NCI-H2196 (cell line): ENCODE measurements around the gene CPT2.
"Not testable (repeated sequence)": the region's sequence is repeated elsewhere in the genome, so short reads cannot be mapped to it uniquely, and the experiment has no call there.

Source experiments
- DNase-seq: peaks from one replicate; lab custom pipeline; 2025; ENCODE audit not compliant: unreplicated experiment; lab: John Stamatoyannopoulos, UW

CPT2 gene

DNA sequence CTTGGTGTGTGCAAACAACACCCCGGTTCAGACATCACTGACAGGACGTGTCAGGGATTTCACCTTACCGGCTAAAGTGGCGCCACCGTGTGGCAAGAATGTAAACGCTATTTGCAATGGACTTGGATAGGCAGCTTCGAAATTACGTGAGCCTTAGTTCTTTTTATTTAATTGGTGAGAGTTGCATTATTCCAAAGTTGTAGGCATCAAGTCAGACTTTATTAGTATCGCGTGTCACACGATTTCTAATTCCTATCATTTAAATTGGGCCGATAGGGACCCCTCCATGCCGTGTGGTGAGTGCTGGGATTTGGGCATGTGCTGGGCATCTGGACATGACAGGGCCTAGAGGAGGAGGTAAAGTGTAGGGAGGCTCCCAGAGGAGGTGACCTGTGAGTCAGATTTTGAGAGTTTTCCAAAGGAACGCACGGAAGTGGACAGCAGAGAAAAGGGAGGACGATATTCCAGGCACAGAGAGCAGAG, 14.5 kb upstream of the CPT2 start:
- peak; percentile 87 for DNase-seq

DNA sequence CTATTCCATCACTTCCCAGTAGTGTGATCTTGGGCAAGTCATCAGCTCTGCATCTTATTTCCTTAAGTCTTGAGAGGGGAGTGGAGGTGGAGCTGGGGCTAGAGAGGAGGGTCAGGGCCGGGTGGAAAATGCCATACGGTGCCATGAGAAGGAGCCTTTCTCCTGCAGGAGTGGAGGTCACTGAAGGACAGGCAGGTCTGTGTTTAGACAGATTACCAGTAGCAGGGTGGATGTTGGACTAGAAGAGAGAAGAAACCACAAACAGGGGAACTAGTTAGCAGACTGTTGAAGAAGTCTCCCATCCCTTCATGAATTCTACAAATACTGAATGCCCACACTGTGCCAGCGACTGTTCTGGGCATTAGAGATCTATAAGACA, 13.9 kb upstream of the CPT2 start:
- no peak for DNase-seq

DNA sequence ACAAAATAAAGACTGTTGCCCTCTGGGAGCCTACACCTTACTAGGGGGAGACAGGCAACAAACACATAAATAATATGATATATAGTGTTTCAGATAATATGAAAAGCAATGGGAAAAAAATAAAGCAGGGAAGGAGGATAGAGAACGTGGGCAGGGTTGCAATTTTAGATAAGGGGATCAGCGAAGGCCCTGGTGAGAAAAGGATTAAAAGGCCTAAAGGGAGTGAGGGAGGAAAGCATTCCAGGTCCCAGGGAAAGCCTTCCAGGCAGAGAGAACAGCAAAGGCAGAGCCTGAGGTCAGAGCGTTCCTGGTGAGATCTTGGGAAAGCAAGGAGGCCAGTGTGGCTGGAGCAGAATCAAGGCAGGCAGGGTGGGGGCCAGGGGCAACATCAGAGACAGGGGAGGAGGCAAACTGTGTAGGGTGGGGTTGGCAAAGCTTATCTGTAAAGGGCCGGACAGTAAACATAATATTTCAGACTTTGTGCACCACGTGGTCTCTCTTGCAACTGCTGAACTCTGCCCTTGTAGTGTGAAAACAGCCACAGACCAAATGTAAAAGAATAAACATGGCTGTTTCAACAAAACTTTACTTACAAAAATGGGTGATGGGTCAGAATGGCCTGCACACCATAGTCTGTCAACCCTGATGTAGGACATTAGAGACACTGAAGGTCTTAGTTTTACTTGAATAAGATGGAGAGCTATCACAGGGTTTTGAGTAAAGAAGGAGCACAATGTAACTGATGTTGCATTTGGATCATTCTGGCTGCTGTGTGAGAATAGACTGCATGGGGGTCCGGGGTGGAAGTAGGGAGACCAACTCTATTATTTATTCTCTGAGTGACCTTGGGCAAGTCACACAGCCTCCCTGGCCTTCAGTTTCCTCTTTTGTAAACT, 13.3 kb upstream of the CPT2 start:
- no peak for DNase-seq

DNA sequence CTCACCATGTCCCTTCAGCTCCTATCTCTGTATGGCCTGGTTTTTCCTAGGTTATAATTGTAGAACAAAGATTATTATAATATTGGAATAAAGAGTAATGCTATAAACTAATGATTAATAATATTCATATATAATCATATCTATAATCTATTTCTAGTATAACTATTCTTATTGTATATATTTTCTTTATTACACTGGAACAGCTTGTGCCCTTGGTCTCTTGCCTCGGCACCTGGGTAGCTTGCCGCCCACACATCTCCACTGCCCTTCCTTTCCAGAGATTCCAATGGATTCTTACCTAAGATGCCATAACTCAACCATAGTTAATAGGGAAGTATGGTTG, 10.7 kb upstream of the CPT2 start:
- not testable (repeated sequence) for DNase-seq

DNA sequence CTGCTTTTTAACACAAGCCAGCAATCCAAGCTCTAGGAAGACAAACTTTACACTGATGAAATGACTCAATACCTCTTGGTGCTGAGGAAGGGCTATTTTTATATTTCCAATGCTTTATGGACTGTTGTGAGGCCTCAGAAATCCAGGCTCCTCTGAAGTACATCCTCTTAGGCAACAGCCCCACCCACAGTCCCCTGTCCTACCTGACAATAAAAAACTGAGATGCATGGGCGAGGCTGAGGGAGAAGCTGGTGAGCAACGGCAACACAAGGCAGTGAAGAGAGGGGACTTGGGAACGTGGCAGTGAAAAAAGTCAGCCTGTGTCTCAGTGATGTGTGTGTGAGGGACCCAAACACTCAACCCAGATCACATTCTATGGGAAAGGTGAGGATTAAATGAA, 10.1 kb upstream of the CPT2 start:
- no peak for DNase-seq

DNA sequence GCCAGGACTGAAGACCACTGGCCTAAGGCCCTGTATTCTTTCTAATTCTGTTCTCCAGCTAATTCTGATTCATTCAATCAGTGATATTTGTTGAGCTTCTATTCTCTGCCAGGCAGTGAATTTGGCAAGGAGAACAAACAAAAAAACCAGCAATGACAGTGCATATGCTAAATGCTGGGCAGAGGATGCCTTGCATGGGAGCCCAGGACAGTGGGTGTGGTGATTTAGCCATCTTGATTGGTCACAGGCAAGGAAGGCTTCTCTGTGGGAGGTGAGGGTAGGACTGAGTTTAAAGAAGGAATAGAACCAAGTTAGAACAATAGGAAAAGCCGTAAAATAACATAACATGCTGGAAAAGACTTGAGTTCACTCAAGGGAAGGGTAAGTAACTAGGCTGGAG, 9.2 kb upstream of the CPT2 start:
- no peak for DNase-seq

DNA sequence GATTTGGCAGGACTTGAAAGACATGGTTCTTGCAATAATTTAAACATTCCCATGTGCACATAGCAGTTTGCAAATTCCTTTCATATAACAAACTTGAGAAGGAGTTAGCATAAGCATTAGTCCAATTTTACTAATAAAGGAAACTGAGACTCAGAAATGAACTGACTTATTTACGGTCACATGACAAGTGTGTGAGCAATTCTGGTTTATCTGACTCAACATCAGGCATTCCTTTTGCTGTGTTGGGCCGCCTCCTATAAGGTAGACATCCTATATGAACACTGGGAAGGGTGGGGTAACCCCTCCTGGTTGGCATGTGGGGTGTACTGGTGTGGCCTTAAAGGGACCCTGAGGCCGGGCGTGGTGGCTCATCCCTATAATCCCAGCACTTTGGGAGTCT, 8.5 kb upstream of the CPT2 start:
- no peak for DNase-seq

DNA sequence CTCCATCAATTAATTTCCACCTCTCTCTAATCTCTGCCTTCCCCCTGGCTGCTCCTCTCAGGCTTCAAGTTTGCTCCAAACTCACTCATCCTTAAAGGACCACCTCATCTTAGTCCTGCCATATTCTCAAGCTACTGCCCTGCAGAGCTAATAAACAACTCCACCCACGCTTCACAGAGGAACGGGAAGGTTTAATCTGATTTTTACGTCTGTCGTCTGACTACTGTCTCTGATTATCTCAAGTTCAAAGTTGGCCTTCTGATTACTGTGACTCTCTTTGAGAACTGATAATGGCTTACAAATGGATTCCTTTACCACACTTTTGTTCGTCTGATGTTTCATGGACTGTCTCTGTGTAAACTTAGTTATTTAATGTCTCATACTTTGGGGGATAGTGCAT, 7.6 kb upstream of the CPT2 start:
- DNase-seq, result no peak

DNA sequence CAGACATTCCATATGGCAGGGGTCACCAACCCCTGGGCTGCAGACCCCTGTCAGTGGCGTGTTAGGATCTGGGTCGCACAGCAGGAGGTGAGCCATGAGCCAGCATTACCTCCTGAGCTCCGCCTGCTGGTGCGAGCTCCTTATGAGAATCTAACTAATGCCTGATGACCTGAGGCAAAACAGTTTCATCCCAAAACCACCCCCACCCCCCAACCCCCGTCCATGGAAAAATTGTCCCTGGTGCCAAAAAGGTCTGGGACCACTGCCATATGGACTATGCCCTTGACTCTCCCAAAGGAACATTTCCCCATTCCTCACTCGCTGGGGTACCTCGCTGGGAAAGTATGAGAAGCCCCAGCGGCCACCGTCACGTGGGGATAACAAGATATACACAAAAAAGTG, 6.4 kb upstream of the CPT2 start:
- DNase-seq, result no peak

DNA sequence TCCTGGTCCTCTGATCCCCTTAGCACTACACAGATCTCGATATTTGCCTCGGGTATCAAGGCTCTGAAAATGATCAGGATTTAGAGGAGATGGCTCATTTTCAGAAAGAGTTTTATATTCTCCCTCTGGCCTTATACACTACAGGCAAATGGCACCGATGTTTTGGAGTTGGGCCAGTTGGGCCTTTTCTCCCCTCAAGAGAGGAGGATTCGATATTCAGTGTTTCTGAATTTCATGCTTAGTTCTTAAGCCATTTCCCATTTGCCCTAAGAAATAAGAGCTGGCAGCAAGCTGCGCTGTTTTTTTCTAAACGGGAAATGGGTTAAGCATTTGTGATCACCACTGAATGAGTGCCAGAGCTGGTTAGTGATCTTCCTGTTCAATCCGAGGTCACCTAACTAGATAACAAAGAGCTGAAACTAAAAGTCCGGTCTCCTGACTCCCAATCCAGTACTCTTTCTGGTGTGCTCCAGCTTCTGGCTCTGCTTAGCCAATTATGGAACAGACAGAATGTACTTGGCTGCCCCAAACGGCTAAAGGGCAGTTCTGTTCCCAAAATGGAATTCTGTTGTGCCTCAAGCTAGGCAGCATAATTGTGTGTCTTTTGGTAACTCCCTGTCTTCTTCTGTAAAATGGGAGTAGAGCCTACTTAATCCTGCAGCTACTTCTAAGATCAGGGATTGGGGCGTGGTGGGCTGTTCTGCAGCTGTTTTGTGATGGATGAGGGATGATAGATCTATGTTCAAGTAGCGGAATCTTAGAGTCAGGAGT, 1.2 kb upstream of the CPT2 start:
- DNase-seq, result no peak

DNA sequence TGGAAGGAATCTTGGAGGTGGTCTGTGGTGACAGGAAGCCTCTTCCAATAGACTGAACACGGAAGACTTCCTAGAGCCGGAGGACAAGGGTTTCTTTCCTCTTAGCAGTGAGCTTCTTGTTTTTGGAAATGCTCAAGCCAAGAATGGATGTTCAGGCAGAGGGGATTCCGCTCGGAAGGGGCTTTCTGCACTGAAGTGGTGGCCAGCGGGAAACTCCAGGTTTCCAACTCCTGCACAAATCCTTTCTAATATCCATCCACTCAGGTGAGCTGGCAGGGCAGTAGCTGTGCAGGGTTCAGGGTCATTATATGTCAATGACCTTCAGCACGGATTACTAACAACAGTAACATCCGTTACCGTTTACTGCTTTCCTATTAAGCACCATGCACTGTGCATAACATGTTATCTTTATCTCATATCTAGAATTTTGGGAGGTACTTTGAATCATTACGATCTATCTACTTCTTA, 573 bp upstream of the CPT2 start:
- DNase-seq, result no peak

DNA sequence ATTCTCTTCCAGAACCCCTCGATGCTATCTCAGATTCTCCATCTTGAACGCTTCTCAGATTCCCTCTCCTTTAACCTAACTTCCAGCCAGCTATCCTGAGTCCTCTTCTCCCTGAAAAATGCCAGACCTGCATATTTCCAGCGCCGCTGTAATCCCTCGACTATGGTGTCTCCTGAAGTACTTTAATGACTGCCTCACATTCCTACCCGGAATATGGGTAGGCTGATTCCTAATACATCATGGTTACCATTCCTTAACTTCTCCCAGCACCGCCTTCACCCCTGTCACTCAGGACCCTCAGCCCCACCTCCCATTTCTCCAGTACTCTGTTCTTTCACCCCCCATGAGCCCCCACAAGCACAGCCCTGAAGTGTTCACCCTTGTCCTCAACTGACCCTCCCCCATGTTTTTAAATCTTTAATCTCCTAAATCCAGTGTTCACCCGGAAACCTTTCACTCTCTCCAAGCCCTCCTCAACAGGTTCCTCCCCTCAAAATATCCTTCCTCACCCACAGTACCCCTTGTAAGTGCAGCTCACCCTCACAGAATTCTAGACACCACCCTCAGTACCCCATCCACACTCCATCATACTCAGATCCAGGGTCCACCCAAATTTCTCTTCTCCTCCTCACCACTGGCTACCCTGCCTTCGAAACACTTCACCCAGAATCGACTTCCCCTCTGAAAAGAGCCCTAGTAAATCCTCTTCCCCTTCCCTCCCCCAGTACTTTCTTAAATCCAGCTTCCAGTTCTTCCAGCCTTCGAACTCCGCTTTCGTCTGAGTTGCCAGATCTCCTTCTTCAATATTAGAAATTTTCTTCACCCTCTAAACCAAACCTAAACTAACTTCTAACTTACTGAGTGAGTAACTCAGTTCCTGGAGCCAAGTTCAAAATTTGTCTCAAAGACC, 922 bp downstream of the CPT2 start:
- no peak for DNase-seq

DNA sequence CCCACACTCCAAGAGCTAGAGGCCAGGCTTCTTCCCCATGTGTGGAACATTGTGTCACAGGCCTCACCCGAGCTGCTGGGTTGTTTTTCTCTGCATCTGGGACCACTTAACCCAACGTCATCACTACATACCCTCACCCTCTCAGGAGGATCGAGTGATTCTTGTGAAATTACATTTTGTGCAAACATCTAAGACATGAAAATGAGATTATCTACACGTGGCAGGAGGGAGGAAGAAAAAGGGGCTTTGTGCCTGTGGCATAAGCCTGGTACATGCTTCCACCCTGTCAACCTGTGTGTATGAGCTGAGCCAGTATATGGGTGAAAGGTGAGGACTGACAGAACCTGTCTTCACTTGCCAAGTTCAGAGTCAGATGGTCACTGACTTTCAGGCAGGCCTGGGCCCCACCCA, 1.6 kb downstream of the CPT2 start:
- no peak for DNase-seq

DNA sequence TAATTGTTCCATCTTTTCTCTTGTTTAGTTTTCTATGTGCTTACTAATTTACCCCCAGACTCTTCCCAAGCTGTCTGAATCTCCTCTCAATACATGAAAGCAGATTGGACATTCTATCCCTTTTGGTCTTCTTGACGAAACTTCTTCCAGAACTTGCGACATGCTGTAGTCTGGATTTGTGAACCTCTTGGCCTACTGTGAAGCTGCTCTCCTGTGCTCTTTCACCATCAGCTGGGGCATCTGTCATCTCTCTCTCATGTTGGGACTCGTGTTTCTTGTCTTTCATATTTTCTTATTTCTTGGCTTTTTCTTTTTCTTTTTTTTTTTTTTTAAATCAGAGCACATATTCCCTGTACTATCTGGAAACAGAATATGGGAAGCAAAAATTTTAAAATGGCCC, 6.8 kb downstream of the CPT2 start:
- DNase-seq, result no peak

DNA sequence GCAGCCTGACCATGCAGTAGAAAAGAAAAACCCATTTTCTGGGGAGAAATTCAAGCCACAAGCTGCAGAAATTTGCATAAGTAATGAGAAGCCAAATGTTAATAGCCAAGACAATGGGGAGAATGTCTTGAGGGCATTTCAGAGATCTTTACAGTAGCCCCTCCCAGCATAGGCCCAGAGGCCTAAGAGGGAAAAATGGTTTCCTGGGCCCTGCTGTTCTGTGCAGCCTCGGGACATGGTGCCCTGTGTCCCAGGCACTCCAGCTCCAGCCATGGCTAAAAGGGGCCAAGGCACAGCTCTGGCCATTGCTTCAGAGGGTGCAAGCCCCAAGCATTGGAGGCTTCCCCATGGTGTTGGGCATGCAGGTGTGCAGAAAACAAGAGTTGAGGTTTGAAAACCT, 8.9 kb downstream of the CPT2 start:
- DNase-seq, result not testable (repeated sequence)

DNA sequence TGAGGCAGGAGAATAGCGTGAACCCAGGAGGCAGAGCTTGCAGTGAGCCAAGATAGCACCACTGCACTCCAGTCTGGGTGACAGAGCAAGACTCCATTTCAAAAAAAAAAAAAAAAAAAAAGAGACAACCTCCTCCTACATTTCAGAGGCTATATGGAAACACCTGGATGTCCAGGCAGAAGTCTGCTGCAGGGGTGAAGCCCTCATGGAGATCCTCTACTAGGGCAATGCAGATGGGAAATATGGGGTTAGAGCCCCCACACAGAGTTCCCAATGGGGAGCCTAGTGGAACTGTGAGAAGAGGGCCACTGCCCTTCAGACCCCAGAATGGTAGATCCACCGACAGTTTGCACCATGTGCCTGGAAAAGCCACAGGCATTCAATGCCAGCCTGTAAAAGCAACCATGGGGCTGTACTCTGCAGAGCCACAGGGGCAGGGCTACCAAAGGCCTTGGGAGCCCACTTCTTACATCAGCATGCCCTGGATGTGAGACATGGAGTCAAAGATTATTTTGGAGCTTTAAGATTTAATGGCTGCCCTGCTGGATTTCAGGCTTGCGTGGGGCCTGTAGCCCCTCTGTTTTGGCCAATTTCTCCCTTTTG, 9.6 kb downstream of the CPT2 start:
- DNase-seq, result not testable (repeated sequence)

DNA sequence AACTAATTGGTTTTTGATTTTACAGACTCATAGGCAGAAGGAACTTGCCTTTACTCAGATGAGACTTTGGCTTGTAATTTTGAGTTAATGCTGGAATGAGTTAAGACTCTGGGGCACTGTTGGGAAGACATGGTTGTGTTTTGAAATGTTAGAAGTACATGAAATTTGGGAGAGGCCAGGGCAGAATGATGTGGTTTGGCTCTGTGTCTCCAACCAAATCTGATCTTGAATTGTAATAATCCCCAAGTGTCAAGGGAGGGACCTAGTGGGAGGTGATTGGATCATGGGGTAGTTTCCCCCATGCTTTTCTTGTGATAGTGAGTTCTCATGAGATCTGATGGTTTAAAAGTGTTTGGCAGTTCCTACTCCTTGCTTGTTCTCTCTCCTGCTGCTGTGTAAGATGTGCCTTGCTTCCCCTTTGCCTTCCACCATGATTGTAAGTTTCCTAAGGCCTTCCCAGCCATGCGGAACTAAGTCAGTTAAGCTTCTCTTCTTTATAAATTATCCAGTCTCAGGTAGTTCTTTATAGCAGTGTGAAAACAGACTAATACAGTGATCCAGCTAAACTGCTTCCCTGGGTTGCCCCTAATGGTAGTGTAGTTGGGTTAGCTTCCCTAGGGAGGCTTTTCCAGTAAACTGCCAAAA, 10.2 kb downstream of the CPT2 start:
- DNase-seq, result no peak

DNA sequence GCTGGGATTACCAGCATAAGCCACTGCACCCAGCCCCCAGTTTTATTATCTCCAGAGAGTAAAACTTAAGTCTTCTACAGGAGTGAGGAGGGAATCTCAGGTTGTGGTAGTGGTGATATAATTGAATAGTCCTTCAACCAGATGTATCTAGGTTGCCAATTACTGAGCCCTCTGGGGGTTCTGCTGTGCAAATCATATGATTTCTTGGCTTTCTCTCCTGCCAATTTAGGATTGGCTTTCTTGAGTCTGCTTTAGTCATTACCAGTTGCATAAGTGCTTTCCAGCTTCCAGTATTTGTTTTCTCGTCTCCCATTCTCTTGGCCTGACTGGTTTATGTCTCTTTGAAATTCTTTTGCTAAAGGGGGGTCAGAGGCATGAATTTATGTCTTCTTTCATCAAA, 11.1 kb downstream of the CPT2 start:
- DNase-seq, result no peak

DNA sequence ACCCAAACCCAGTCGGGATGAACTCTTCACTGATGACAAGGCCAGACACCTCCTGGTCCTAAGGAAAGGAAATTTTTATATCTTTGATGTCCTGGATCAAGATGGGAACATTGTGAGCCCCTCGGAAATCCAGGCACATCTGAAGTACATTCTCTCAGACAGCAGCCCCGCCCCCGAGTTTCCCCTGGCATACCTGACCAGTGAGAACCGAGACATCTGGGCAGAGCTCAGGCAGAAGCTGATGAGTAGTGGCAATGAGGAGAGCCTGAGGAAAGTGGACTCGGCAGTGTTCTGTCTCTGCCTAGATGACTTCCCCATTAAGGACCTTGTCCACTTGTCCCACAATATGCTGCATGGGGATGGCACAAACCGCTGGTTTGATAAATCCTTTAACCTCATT, 13.7 kb downstream of the CPT2 start:
- no peak for DNase-seq

DNA sequence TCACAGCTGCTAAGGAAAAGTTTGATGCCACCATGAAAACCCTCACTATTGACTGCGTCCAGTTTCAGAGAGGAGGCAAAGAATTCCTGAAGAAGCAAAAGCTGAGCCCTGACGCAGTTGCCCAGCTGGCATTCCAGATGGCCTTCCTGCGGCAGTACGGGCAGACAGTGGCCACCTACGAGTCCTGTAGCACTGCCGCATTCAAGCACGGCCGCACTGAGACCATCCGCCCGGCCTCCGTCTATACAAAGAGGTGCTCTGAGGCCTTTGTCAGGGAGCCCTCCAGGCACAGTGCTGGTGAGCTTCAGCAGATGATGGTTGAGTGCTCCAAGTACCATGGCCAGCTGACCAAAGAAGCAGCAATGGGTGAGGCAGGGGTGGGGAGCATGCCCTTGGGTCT, 14.3 kb downstream of the CPT2 start:
- no peak for DNase-seq
